Measurements from ENCODE around the gene ABCC6. TPM values are rescaled to one million over a fixed set of nuclear protein-coding genes. Genes with fewer than 3 reads are reported as not detected.
"Not testable (repeated sequence)": the region's sequence is repeated elsewhere in the genome, so short reads cannot be mapped to it uniquely, and the experiment has no call there.

ABCC6 gene
- 0.46 and 0.62 TPM in 2 replicates for total RNA-seq (2014; rRNA removed; shearing (Covaris generic))
- polyA plus RNA-seq (2014; cell fraction: nucleus; rRNA removed), result not detected in 2 replicates

GRCh38 chr16:16222850-16223661, at the start of gene ABCC6:
Gene ABCC6, minus strand, starts transcription at chr16:16223494. Its CDS starts 60 bp downstream, at chr16:16223434.
- DNase-seq (ENCODE audit: extremely low read depth, low read depth), result not testable (repeated sequence)

- not testable (repeated sequence) for DNase-seq (ENCODE audit: extremely low read depth, low read depth)
Measured at GRCh38 chr16:16272573-16273221, 49.4 kb upstream of the ABCC6 start.

GRCh38 chr16:16271658-16272057, 48.4 kb upstream of the ABCC6 start:
- DNase-seq (ENCODE audit: extremely low read depth, low read depth), result not testable (repeated sequence)

- not testable (repeated sequence) for DNase-seq (ENCODE audit: extremely low read depth, low read depth)
Measured at GRCh38 chr16:16268185-16268808, 45.0 kb upstream of the ABCC6 start.

- not testable (repeated sequence) for DNase-seq (ENCODE audit: extremely low read depth, low read depth)
Measured at GRCh38 chr16:16267708-16268107, 44.4 kb upstream of the ABCC6 start.

- not testable (repeated sequence) for DNase-seq (ENCODE audit: extremely low read depth, low read depth)
Measured at GRCh38 chr16:16265044-16265443, 41.8 kb upstream of the ABCC6 start.

- DNase-seq (ENCODE audit: extremely low read depth, low read depth), result not testable (repeated sequence)
Measured at GRCh38 chr16:16263947-16264346, 40.7 kb upstream of the ABCC6 start.

- not testable (repeated sequence) for DNase-seq (ENCODE audit: extremely low read depth, low read depth)
Measured at GRCh38 chr16:16262954-16263555, 39.8 kb upstream of the ABCC6 start.

- not testable (repeated sequence) for DNase-seq (ENCODE audit: extremely low read depth, low read depth)
Measured at GRCh38 chr16:16259971-16260370, 36.7 kb upstream of the ABCC6 start.

GRCh38 chr16:16258822-16259221, 35.5 kb upstream of the ABCC6 start:
- not testable (repeated sequence) for DNase-seq (ENCODE audit: extremely low read depth, low read depth)

- DNase-seq (ENCODE audit: extremely low read depth, low read depth), result not testable (repeated sequence)
Measured at GRCh38 chr16:16257301-16257923, 34.1 kb upstream of the ABCC6 start.

- not testable (repeated sequence) for DNase-seq (ENCODE audit: extremely low read depth, low read depth)
Measured at GRCh38 chr16:16252377-16252776, 29.1 kb upstream of the ABCC6 start.

GRCh38 chr16:16249621-16250330, 26.5 kb upstream of the ABCC6 start:
- not testable (repeated sequence) for DNase-seq (ENCODE audit: extremely low read depth, low read depth)

- DNase-seq (ENCODE audit: extremely low read depth, low read depth), result not testable (repeated sequence)
Measured at GRCh38 chr16:16247439-16247838, 24.1 kb upstream of the ABCC6 start.

GRCh38 chr16:16246578-16247262, 23.4 kb upstream of the ABCC6 start:
- DNase-seq (ENCODE audit: extremely low read depth, low read depth), result not testable (repeated sequence)

- not testable (repeated sequence) for DNase-seq (ENCODE audit: extremely low read depth, low read depth)
Measured at GRCh38 chr16:16243886-16244285, 20.6 kb upstream of the ABCC6 start.

GRCh38 chr16:16240667-16241066, 17.4 kb upstream of the ABCC6 start:
- not testable (repeated sequence) for DNase-seq (ENCODE audit: extremely low read depth, low read depth)

GRCh38 chr16:16237738-16238137, 14.4 kb upstream of the ABCC6 start:
- DNase-seq (ENCODE audit: extremely low read depth, low read depth), result not testable (repeated sequence)

- DNase-seq (ENCODE audit: extremely low read depth, low read depth), result not testable (repeated sequence)
Measured at GRCh38 chr16:16237071-16237470, 13.8 kb upstream of the ABCC6 start.
